HepG2 (cell line): Measurements from ENCODE around the gene PKD1L1. TPM values are rescaled to one million over a fixed set of nuclear protein-coding genes. Genes with fewer than 3 reads are reported as not detected.

Experiments used
- ASH2L ChIP-seq: fragments of 300-600, 200-600 bp; sonication (generic); IDR thresholded peaks from 2 replicates; pipeline ENCODE4 v1.7.0; 2017; ENCODE audit warnings: low read depth, mild to moderate bottlenecking, moderate library complexity, mixed read lengths, low read length; ENCODE audit not compliant: insufficient read length
- CENPT ChIP-seq: sonication (generic); formaldehyde crosslinking; IDR thresholded peaks from 2 replicates; pipeline ENCODE4 v1.8.0; 2022; ENCODE audit warnings: low read depth, mild to moderate bottlenecking, moderate library complexity, missing genetic modification reagents
- CHD4 ChIP-seq: fragments of 200-600 bp; sonication (generic); IDR thresholded peaks from 2 replicates; pipeline ENCODE4 v1.7.0; 2017; ENCODE audit warnings: mild to moderate bottlenecking, low read length, borderline replicate concordance
- E2F5 ChIP-seq: sonication (generic); formaldehyde crosslinking; conservative IDR thresholded peaks from 2 replicates; pipeline ENCODE4 v1.4.0; 2020; ENCODE audit warnings: missing genetic modification reagents
- ESRRA ChIP-seq: sonication (generic); formaldehyde crosslinking; IDR thresholded peaks from 2 replicates; pipeline ENCODE4 v1.5.1; 2020; ENCODE audit warnings: mild to moderate bottlenecking, low read depth, missing genetic modification reagents
- FOXO1 ChIP-seq: sonication (generic); formaldehyde crosslinking; IDR thresholded peaks from 2 replicates; pipeline ENCODE4 v1.4.0; 2020; ENCODE audit warnings: missing genetic modification reagents
- GATA4 ChIP-seq: sonication (generic); IDR thresholded peaks from 2 replicates; pipeline ENCODE4 v1.6.1; 2016; ENCODE audit warnings: antibody characterized with exemption, low read depth, borderline replicate concordance
- HDAC2 ChIP-seq: sonication (generic); formaldehyde crosslinking; IDR thresholded peaks from 2 replicates; pipeline ENCODE4 v1.4.0; 2020; ENCODE audit warnings: missing genetic modification reagents
- HES4 ChIP-seq: sonication (generic); formaldehyde crosslinking; IDR thresholded peaks from 2 replicates; pipeline ENCODE4 v1.9.0; 2021; ENCODE audit warnings: mild to moderate bottlenecking, missing genetic modification reagents, borderline replicate concordance
- HNRNPUL1 ChIP-seq: fragments of 200-400 bp; formaldehyde crosslinking; IDR thresholded peaks from 2 replicates; pipeline ENCODE4 v1.6.1; 2017; ENCODE audit warnings: low read depth, mild to moderate bottlenecking, low read length, moderate library complexity
- HOXA9 ChIP-seq: sonication (generic); formaldehyde crosslinking; IDR thresholded peaks from 2 replicates; pipeline ENCODE4 v1.8.1; 2022; ENCODE audit warnings: missing genetic modification reagents, mild to moderate bottlenecking, moderate library complexity, borderline replicate concordance
- KLF9 ChIP-seq: IDR thresholded peaks from 2 replicates; pipeline ENCODE4 v1.6.1; 2016; ENCODE audit warnings: low read depth
- MLX ChIP-seq: IDR thresholded peaks from 2 replicates; pipeline ENCODE4 v1.6.1; 2016
- NFYB ChIP-seq: sonication (generic); formaldehyde crosslinking; IDR thresholded peaks from 2 replicates; pipeline ENCODE4 v1.4.0; 2020; ENCODE audit warnings: missing genetic modification reagents
- POGZ ChIP-seq: sonication (generic); formaldehyde crosslinking; IDR thresholded peaks from 2 replicates; pipeline ENCODE4 v1.4.0; 2020; ENCODE audit warnings: mild to moderate bottlenecking, missing genetic modification reagents
- RELA ChIP-seq: sonication (generic); formaldehyde crosslinking; IDR thresholded peaks from 2 replicates; pipeline ENCODE4 v1.4.0; 2020; ENCODE audit warnings: missing genetic modification reagents
- SSRP1 ChIP-seq: IDR thresholded peaks from 2 replicates; pipeline ENCODE4 v1.6.1; 2016; ENCODE audit warnings: control low read depth
- TMF1 ChIP-seq: sonication (generic); formaldehyde crosslinking; IDR thresholded peaks from 2 replicates; pipeline ENCODE4 v1.8.1; 2022; ENCODE audit warnings: low read depth, missing genetic modification reagents
- ZBTB42 ChIP-seq: sonication (generic); formaldehyde crosslinking; IDR thresholded peaks from 2 replicates; pipeline ENCODE4 v1.5.0; 2020; ENCODE audit warnings: mild to moderate bottlenecking, missing genetic modification reagents
- ZNF512 ChIP-seq: sonication (generic); formaldehyde crosslinking; IDR thresholded peaks from 2 replicates; pipeline ENCODE4 v1.4.0; 2020; ENCODE audit warnings: mild to moderate bottlenecking, missing genetic modification reagents
- ZNF564 ChIP-seq: sonication (generic); formaldehyde crosslinking; IDR thresholded peaks from 2 replicates; pipeline ENCODE4 v1.8.1; 2023; ENCODE audit warnings: mild to moderate bottlenecking, missing genetic modification reagents
- polyA plus RNA-seq, 8 experiments: library from polyadenylated mRNA; depleted of rRNA in 3 of 8; stranded (reverse) in 7 of 8; unstranded in 1 of 8; fragments of >200 nt; fragmentation: Illumina TruSeq in 4 of 8; extraction: Trizol in 4 of 8; gene quantifications; 2 replicates each; pipeline versions ENCODE4 v1.2.1 to v1.2.3, GENCODE V29; 2011 to 2016; ENCODE audit warnings: low read depth in 4 of 8, missing spikeins in 1 of 8, mixed read lengths in 1 of 8; ENCODE audit not compliant: insufficient read depth in 1 of 8
- total RNA-seq, 5 experiments: library from RNA; depleted of rRNA; stranded (reverse); fragments of >200 nt; fragmentation: Illumina TruSeq; extraction: Trizol; gene quantifications; 2 replicates each; pipeline ENCODE4 v1.2.3, GENCODE V29; 2016; ENCODE audit warnings: low read depth in 1 of 5
- TF ChIP-seq, protein P1 (sequence below): sonication (generic); formaldehyde crosslinking; IDR thresholded peaks from 2 replicates; pipeline ENCODE4 v1.4.0; 2020; ENCODE audit warnings: missing genetic modification reagents
- TF ChIP-seq, protein P2 (sequence below): sonication (generic); formaldehyde crosslinking; IDR thresholded peaks from 2 replicates; pipeline ENCODE4 v1.5.0; 2020; ENCODE audit warnings: missing genetic modification reagents
- TF ChIP-seq, protein P3 (sequence below): sonication (generic); formaldehyde crosslinking; IDR thresholded peaks from 2 replicates; pipeline ENCODE4 v1.8.0; 2022; ENCODE audit warnings: missing genetic modification reagents, low read depth, mild to moderate bottlenecking, borderline replicate concordance

The PKD1L1 gene
- total and polyA plus RNA-seq, 2 of the 13 experiments (the other 11 are each of a cell fraction or from before 2014, with no cell fraction given), result 0.01 TPM; not detected in 1

DNA sequence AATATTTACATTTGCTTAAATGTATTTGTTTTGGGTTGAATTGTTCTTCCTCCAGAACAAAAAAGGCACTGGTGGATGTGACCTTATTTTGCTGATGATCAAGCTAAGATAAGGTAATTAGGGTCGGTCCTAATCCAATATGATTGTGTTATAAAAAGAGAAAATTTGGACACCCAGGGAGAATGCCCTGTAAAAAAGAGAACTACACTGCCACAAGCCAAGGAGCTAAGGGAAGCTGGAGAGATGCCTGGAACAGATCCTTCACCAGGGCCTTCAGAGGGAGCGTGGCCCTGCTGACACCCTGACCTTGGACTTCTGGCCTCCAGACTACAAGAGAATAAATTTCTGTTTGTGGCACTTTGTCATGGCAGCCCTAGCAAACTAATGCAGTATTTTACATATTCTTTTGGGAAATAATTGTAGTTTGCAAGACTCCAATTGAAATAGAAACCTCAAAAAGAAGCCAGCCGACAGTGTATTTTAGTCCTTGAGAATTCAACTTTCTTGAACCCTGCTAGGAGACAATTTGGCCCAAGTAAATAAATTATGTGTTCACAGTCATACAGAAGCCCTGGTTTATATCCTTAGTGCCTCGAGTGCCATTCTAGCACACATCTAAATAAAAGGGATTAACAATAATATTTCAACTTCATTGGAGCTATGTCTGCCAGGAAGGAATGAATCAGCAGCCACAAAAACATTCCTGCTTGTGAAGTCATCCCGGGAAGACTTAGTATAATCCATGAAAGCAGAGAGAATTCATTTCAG lies 164.6 kb downstream of the PKD1L1 start (continued):
- TF ChIP-seq HOXA9 (CRISPR knock-in tag), result no peak
- no peak for TF ChIP-seq POGZ
- TF ChIP-seq TMF1, result no peak
- TF ChIP-seq, protein P1, sequence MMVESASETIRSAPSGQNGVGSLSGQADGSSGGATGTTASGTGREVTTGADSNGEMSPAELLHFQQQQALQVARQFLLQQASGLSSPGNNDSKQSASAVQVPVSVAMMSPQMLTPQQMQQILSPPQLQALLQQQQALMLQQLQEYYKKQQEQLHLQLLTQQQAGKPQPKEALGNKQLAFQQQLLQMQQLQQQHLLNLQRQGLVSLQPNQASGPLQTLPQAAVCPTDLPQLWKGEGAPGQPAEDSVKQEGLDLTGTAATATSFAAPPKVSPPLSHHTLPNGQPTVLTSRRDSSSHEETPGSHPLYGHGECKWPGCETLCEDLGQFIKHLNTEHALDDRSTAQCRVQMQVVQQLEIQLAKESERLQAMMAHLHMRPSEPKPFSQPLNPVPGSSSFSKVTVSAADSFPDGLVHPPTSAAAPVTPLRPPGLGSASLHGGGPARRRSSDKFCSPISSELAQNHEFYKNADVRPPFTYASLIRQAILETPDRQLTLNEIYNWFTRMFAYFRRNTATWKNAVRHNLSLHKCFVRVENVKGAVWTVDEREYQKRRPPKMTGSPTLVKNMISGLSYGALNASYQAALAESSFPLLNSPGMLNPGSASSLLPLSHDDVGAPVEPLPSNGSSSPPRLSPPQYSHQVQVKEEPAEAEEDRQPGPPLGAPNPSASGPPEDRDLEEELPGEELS, result peak; percentile 63
- peak; percentile 43; the same call in 1 of the 2 replicates for TF ChIP-seq HDAC2
- no peak for TF ChIP-seq ZNF512 (CRISPR knock-in tag)
- TF ChIP-seq KLF9 (CRISPR knock-in tag), result no peak
- TF ChIP-seq ZNF564, result no peak
- TF ChIP-seq ESRRA (CRISPR knock-in tag), result 0 out of 2 replicates have a peak, but pooled peaks have one; percentile 49
- TF ChIP-seq E2F5 (CRISPR knock-in tag), result no peak
- TF ChIP-seq MLX, result no peak
- TF ChIP-seq, protein P2, sequence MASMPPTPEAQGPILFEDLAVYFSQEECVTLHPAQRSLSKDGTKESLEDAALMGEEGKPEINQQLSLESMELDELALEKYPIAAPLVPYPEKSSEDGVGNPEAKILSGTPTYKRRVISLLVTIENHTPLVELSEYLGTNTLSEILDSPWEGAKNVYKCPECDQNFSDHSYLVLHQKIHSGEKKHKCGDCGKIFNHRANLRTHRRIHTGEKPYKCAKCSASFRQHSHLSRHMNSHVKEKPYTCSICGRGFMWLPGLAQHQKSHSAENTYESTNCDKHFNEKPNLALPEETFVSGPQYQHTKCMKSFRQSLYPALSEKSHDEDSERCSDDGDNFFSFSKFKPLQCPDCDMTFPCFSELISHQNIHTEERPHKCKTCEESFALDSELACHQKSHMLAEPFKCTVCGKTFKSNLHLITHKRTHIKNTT, result no peak
- TF ChIP-seq HES4 (CRISPR knock-in tag), result no peak
- peak; percentile 92 for TF ChIP-seq ASH2L
- TF ChIP-seq HNRNPUL1, result no peak
- TF ChIP-seq CENPT (CRISPR knock-in tag), result no peak
- no peak for TF ChIP-seq ZBTB42
- TF ChIP-seq NFYB (CRISPR knock-in tag), result no peak
- no peak for TF ChIP-seq RELA (CRISPR knock-in tag)
- peak; percentile 63; the same call in 1 of the 2 replicates for TF ChIP-seq CHD4
- peak; percentile 31; the same call in 1 of the 2 replicates for TF ChIP-seq FOXO1
- TF ChIP-seq, protein P3, sequence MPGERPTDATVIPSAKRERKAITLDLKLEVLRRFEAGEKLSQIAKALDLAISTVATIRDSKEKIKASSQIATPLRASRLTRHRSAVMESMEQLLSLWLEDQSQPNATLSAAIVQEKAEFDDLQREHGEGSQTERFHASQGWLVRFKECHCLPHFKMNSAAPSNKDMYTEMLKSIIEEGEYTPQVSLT (CRISPR knock-in tag), result no peak
- TF ChIP-seq GATA4, result peak; percentile 30; the same call in 1 of the 2 replicates
- TF ChIP-seq SSRP1 (CRISPR knock-in tag), result no peak
